ENCODE results near the gene MRPS24.

- TF ChIP-seq CTCF (IDR thresholded peaks at IDR 0.05) (no peak), POLR2AphosphoS5 (IDR thresholded peaks at IDR 0.05) (no peak)
These were observed 20.3 kb downstream of the MRPS24 start for GRCh38 chr7:43849047-43849446.

Measured in suprapubic skin (tissue), 3 donors.